ENCODE data around the gene WDR93. TPM values are rescaled to one million over a fixed set of nuclear protein-coding genes. Genes with fewer than 3 reads are reported as not detected.

WDR93 gene
- polyA plus RNA-seq, 3 donors: not detected

GRCh38 chr15:89707577-89707976 lies 17.0 kb downstream of the WDR93 start:
- no peaks in the 10 kb centered on the region for H3K4me1 Mint-ChIP-seq
- no peak overlapping the region for H3K9ac ChIP-seq (ENCODE audit: insufficient read depth, low read length, poor library complexity, severe bottlenecking)
- no peak overlapping the region for H3K4me2 ChIP-seq (replicated peaks; ENCODE audit: extremely low read depth, low read length, poor library complexity, severe bottlenecking)
- peaks cover 1 to 5% (median 5%) of the 10 kb centered on the region in 3 donors for H3K27me3 Mint-ChIP-seq (ENCODE audit: low read depth in 3 of 3)
- no CpG with 5 or more reads among the region's 1 CpG for WGBS (ENCODE audit: insufficient coverage)
- H3K4me3 Mint-ChIP-seq: no peak overlapping the region
- H2AFZ ChIP-seq (ENCODE audit: insufficient read depth, low read depth, low read length, poor library complexity, severe bottlenecking): no peak overlapping the region
- H3K36me3 Mint-ChIP-seq: no peaks in the 10 kb centered on the region
- peak overlapping the region in 1 of 7 donors; percentile 49 for H3K27ac Mint-ChIP-seq
- no peaks in the 10 kb centered on the region for H3K27me3 ChIP-seq (ENCODE audit: control insufficient read depth in 2 of 2, insufficient read depth in 2 of 2, low read length in 2 of 2)
- no peaks in the 10 kb centered on the region for H3K36me3 ChIP-seq (replicated peaks in 1 of 2; ENCODE audit: control insufficient read depth in 1 of 2, insufficient read depth in 2 of 2, low read length in 2 of 2)
- intact Hi-C loops (cut with micrococcal nuclease): no loop called here
- H3K9me3 ChIP-seq (replicated peaks in 1 of 2; ENCODE audit: control insufficient read depth in 1 of 2, insufficient read depth in 1 of 2, low read length in 2 of 2): no peaks in the 10 kb centered on the region
- H3K4me3 ChIP-seq (replicated peaks in 1 of 3; ENCODE audit: low read depth in 2 of 3, low read length in 3 of 3): no peak overlapping the region
- no peaks in the 10 kb centered on the region for H4K20me1 ChIP-seq (ENCODE audit: insufficient read depth, low read length)
- no peak for TF ChIP-seq CTCF (IDR thresholded peaks at IDR 0.05)
- H3K79me2 ChIP-seq (ENCODE audit: insufficient read depth, low read length): no peaks in the 10 kb centered on the region
- no peaks in the 10 kb centered on the region for H3K9me3 Mint-ChIP-seq
- H3K4me1 ChIP-seq (ENCODE audit: control insufficient read depth in 1 of 2, insufficient read depth in 2 of 2, low read length in 2 of 2): no peaks in the 10 kb centered on the region
- DNase-seq: no peak
- no peak overlapping the region for H3K27ac ChIP-seq (ENCODE audit: low read depth in 1 of 2, low read length in 2 of 2)

- WGBS (ENCODE audit: insufficient coverage): no CpG with 5 or more reads among the region's 2 CpGs
- peaks cover 0 to 2% (median 0%) of the 10 kb centered on the region in 7 donors for H3K9me3 Mint-ChIP-seq
Measured at GRCh38 chr15:89714775-89715174, 24.2 kb downstream of the WDR93 start.

More at GRCh38 chr15:89714775-89715174, 24.2 kb downstream of the WDR93 start:
- Histone ChIP-seq H3K9me3 (replicated peaks in 1 of 2; ENCODE audit: control insufficient read depth in 1 of 2, insufficient read depth in 1 of 2, low read length in 2 of 2) (no peaks in the 10 kb centered on the region), H3K4me3 (replicated peaks in 1 of 3; ENCODE audit: low read depth in 2 of 3, low read length in 3 of 3) (no peak overlapping the region), H2AFZ (ENCODE audit: insufficient read depth, low read depth, low read length, poor library complexity, severe bottlenecking) (no peak overlapping the region), H3K4me1 (ENCODE audit: control insufficient read depth in 1 of 2, insufficient read depth in 2 of 2, low read length in 2 of 2) (no peaks in the 10 kb centered on the region), H3K79me2 (ENCODE audit: insufficient read depth, low read length) (no peaks in the 10 kb centered on the region), H3K27ac (ENCODE audit: low read depth in 1 of 2, low read length in 2 of 2) (no peak overlapping the region), H3K4me2 (replicated peaks; ENCODE audit: extremely low read depth, low read length, poor library complexity, severe bottlenecking) (no peak overlapping the region), H4K20me1 (ENCODE audit: insufficient read depth, low read length) (no peaks in the 10 kb centered on the region), H3K9ac (ENCODE audit: insufficient read depth, low read length, poor library complexity, severe bottlenecking) (no peak overlapping the region), H3K27me3 (ENCODE audit: control insufficient read depth in 2 of 2, insufficient read depth in 2 of 2, low read length in 2 of 2) (no peaks in the 10 kb centered on the region), H3K36me3 (replicated peaks in 1 of 2; ENCODE audit: control insufficient read depth in 1 of 2, insufficient read depth in 2 of 2, low read length in 2 of 2) (no peaks in the 10 kb centered on the region)
- DNase-seq: no peak
- TF ChIP-seq CTCF (IDR thresholded peaks at IDR 0.05): no peak
- H3K27me3 Mint-ChIP-seq (ENCODE audit: low read depth in 3 of 3): peaks cover 0 to 4% (median 2%) of the 10 kb centered on the region in 3 donors
- H3K4me1 Mint-ChIP-seq: peaks cover 7% of the 10 kb centered on the region
- H3K4me3 Mint-ChIP-seq: no peak overlapping the region
- H3K27ac Mint-ChIP-seq: peak overlapping the region in 1 of 7 donors; percentile 78
- no peaks in the 10 kb centered on the region for H3K36me3 Mint-ChIP-seq
- intact Hi-C loops (cut with micrococcal nuclease): no loop called here

All from CD14-positive monocyte (primary cell).